HG03342 (cell line): ENCODE results near the gene MEIOC.
A peak's percentile ranks its signal among the peaks of the same experiment; 100 is the strongest.
"Not testable (repeated sequence)": the region's sequence is repeated elsewhere in the genome, so short reads cannot be mapped to it uniquely, and the experiment has no call there.

Source experiments
- ATAC-seq: cut with Tn5 transposase; IDR thresholded peaks from one replicate; pipeline ENCODE4 v1.9.1; 2021; ENCODE audit warnings: mild to moderate bottlenecking, moderate library complexity; ENCODE audit not compliant: unreplicated experiment

Gene MEIOC

GRCh38 chr17:44700288-44700687, 44.0 kb downstream of the MEIOC start:
- ATAC-seq, result not testable (repeated sequence)

- ATAC-seq, result no peak
These were observed 51.6 kb downstream of the MEIOC start for GRCh38 chr17:44707755-44708400.

- ATAC-seq, result peak; percentile 57
These were observed 52.4 kb downstream of the MEIOC start, which contains the start of gene DBF4B for GRCh38 chr17:44708401-44709263. DBF4B (plus strand) TSS chr17:44708665; CDS start chr17:44708821, 156 bp downstream.

- ATAC-seq, result no peak
These were observed 63.2 kb downstream of the MEIOC start for GRCh38 chr17:44719444-44719843.

- no peak for ATAC-seq
These were observed 66.0 kb downstream of the MEIOC start for GRCh38 chr17:44722254-44722653.
